Measurements from ENCODE around the gene HEXD. TPM values are rescaled to one million over a fixed set of nuclear protein-coding genes. Genes with fewer than 3 reads are reported as not detected.

Gene HEXD
- total and polyA plus RNA-seq, 2 of the 8 experiments (the other 6 are each of a cell fraction or from before 2014, with no cell fraction given): 20.6 to 21.8 TPM

DNA sequence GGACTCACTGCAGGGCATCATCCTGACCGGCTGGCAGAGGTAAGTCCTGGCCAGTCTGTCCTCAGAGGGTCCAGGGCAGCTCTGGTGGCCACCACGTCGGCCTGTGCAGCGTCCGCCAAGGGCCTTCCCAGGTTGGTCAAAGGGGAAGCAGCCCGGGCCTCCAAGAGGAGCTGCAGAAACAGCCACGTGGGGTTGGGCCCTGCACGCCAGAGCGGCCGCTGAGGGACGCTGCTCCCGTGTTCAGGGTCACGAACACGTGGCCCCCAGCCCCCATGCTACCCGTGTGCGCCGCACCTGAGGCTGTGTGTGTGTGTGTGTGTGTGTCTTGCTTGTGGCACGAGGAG, 19.1 kb downstream of the HEXD start:
- CTCF ChIA-PET (ENCODE audit: partially characterized antibody): interaction anchor here (1.2 to 3.0 kb wide), 2 partner anchors 12 to 116 kb away, joined by 3 to 17 read pairs; no protein-coding TSS in a partner anchor
- no peak for TF ChIP-seq SIRT6 (IDR thresholded peaks at IDR 0.05; ENCODE audit: low read length)
- TF ChIP-seq SAP30 (IDR thresholded peaks at IDR 0.05; ENCODE audit: insufficient read depth, insufficient replicate concordance, low read length): no peak
- TF ChIP-seq, protein P1, sequence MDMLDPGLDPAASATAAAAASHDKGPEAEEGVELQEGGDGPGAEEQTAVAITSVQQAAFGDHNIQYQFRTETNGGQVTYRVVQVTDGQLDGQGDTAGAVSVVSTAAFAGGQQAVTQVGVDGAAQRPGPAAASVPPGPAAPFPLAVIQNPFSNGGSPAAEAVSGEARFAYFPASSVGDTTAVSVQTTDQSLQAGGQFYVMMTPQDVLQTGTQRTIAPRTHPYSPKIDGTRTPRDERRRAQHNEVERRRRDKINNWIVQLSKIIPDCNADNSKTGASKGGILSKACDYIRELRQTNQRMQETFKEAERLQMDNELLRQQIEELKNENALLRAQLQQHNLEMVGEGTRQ (IDR thresholded peaks at IDR 0.05; ENCODE audit: low read length): no peak
- TF ChIP-seq, protein P2, sequence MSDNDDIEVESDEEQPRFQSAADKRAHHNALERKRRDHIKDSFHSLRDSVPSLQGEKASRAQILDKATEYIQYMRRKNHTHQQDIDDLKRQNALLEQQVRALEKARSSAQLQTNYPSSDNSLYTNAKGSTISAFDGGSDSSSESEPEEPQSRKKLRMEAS (IDR thresholded peaks at IDR 0.05): no peak
- no peak for TF ChIP-seq TCF12 (IDR thresholded peaks at IDR 0.05; ENCODE audit: low read depth, low read length)
- TF ChIP-seq TAF1 (IDR thresholded peaks at IDR 0.05; ENCODE audit: low read depth, low read length): no peak
- TF ChIP-seq ASH2L (IDR thresholded peaks at IDR 0.05; ENCODE audit: low read length): no peak
- TF ChIP-seq FOSL1 (IDR thresholded peaks at IDR 0.05; ENCODE audit: insufficient read depth, low read depth, low read length): no peak
- no peak for TF ChIP-seq RNF2 (IDR thresholded peaks at IDR 0.05; ENCODE audit: borderline replicate concordance, low read depth, low read length, missing control alignments, poor library complexity, severe bottlenecking)
- TF ChIP-seq CREB1 (IDR thresholded peaks at IDR 0.05): no peak
- no peak for TF ChIP-seq SUZ12 (IDR thresholded peaks at IDR 0.05; ENCODE audit: low read length)
- no peak for TF ChIP-seq BCL11A (IDR thresholded peaks at IDR 0.05; ENCODE audit: low read depth in 2 of 2, low read length in 2 of 2)

More for the DNA sequence above, 19.1 kb downstream of the HEXD start:
- no peaks in the 10 kb centered on the region for H3K27me3 ChIP-seq (replicated peaks in 1 of 4; ENCODE audit: control insufficient read depth in 3 of 4, extremely low read depth in 1 of 4, insufficient read depth in 3 of 4, low read length in 3 of 4)
- H2BK120ac ChIP-seq (replicated peaks; ENCODE audit: low read depth, low read length): no peak overlapping the region
- H3K23ac ChIP-seq (ENCODE audit: insufficient read length): no peak overlapping the region
- POLR2A ChIA-PET (ENCODE audit: partially characterized antibody): interaction anchor here (0.7 kb wide), 1 partner anchor 9 kb away, joined by 4 read pairs; no protein-coding TSS in a partner anchor
- H3K79me2 ChIP-seq (ENCODE audit: control insufficient read depth in 1 of 2, insufficient read depth in 2 of 2, low read length in 2 of 2): no peaks in the 10 kb centered on the region
- H3K18ac ChIP-seq (ENCODE audit: extremely low read depth, low read length): no peak overlapping the region
- peaks cover 0 to 10% of the 10 kb centered on the region in 2 experiments for H4K20me1 ChIP-seq (replicated peaks in 1 of 2; ENCODE audit: control insufficient read depth in 1 of 2, insufficient read depth in 2 of 2, low read length in 2 of 2)
- FAIRE-seq (no peak), DNase-seq (ENCODE audit: low read depth in 1 of 2, low spot score in 2 of 2) (no peak)
- no peaks in the 10 kb centered on the region for H3K79me1 ChIP-seq (ENCODE audit: low read depth, low read length)
- H3K9ac ChIP-seq (replicated peaks in 1 of 4; ENCODE audit: extremely low read depth in 1 of 4, low read depth in 3 of 4, low read length in 3 of 4): no peak overlapping the region
- H3K9me3 ChIP-seq (ENCODE audit: insufficient read depth in 2 of 2, low read depth in 1 of 2, low read length in 1 of 2): no peaks in the 10 kb centered on the region
- peaks cover 0 to 9% (median 2%) of the 10 kb centered on the region in 4 experiments; a peak in 3 of 8 replicates for H3K36me3 ChIP-seq (ENCODE audit: control insufficient read depth in 2 of 4, insufficient read depth in 4 of 4, low read length in 3 of 4)
- H2AFZ ChIP-seq (ENCODE audit: low read length): no peak overlapping the region
- H4K5ac ChIP-seq (ENCODE audit: insufficient read length, low read depth, low read length): no peak overlapping the region
- H3K4me2 ChIP-seq (ENCODE audit: insufficient read depth in 1 of 2, low read depth in 2 of 2, low read length in 2 of 2): no peak overlapping the region
- H2BK20ac ChIP-seq (ENCODE audit: low read length): no peak overlapping the region
- no peak overlapping the region for H4K91ac ChIP-seq (replicated peaks; ENCODE audit: insufficient read length, low read length)
- no peak overlapping the region for H2BK12ac ChIP-seq (ENCODE audit: low read depth, low read length)
- no peak overlapping the region for H4K8ac ChIP-seq (ENCODE audit: extremely low read depth, insufficient read depth, low read length)
- no peak overlapping the region for H2BK15ac ChIP-seq (ENCODE audit: low read length)
- 85% methylated on average over 17 of the region's 18 CpGs; no CpG with 5 or more reads in 1 of the 2 experiments for WGBS, 2 experiments (ENCODE audit: extremely low coverage in 1 of 2, insufficient coverage in 1 of 2, insufficient read length in 1 of 2, insufficient replicate concordance in 2 of 2, low coverage in 1 of 2, low lambda C conversion rate in 2 of 2, missing lambda C conversion rate in 1 of 2)
- no peak overlapping the region for H3K27ac ChIP-seq (ENCODE audit: low read depth, low read length)
- no peak overlapping the region for H3K4ac ChIP-seq (replicated peaks; ENCODE audit: insufficient read length, low read depth, low read length)
- peaks cover 0 to 18% (median 8%) of the 10 kb centered on the region in 4 experiments; a peak in 6 of 7 replicates for H3K4me1 ChIP-seq (replicated peaks in 1 of 4; ENCODE audit: control insufficient read depth in 3 of 4, insufficient read depth in 4 of 4, low read length in 3 of 4)
- H3K14ac ChIP-seq (ENCODE audit: insufficient read length): no peak overlapping the region
- H3K56ac ChIP-seq (replicated peaks; ENCODE audit: insufficient read length, low read depth, low read length): no peak overlapping the region
- H2BK5ac ChIP-seq (ENCODE audit: low read depth, low read length): no peak overlapping the region
- no peak overlapping the region for H2AK5ac ChIP-seq (ENCODE audit: low read depth, low read length)
- no peaks in the 10 kb centered on the region for H3K23me2 ChIP-seq (ENCODE audit: low read depth, low read length)
- no peak overlapping the region for H3K4me3 ChIP-seq (ENCODE audit: extremely low read depth in 1 of 4, insufficient read depth in 2 of 4, low read depth in 3 of 4, low read length in 4 of 4)
